GM06990 (cell line): ENCODE data around the gene BRCA1.

Experiments used
- DNase-seq: peaks from one replicate; pipeline ENCODE4 v3.0.0-alpha.2; 2011; ENCODE audit not compliant: insufficient read length; ENCODE audit errors: extremely low read depth
- H3K27me3 ChIP-seq: replicated peaks from 2 replicates; pipeline ENCODE4 v1.6.0; 2011; ENCODE audit warnings: low read length; ENCODE audit not compliant: control insufficient read depth, insufficient read depth
- H3K36me3 ChIP-seq: 2 replicates; pipeline ENCODE4 v1.5.1; 2011; ENCODE audit warnings: low read length; ENCODE audit not compliant: control insufficient read depth, insufficient read depth
- H3K4me3 ChIP-seq: replicated peaks from 2 replicates; pipeline ENCODE4 v1.5.1; 2011; ENCODE audit warnings: low read depth, mild to moderate bottlenecking, control low read depth, low read length
- CTCF ChIP-seq: IDR thresholded peaks from 2 replicates; pipeline ENCODE4 v1.5.1; 2011; ENCODE audit warnings: low read length, control low read depth, mild to moderate bottlenecking, inconsistent platforms; ENCODE audit not compliant: insufficient read depth, poor library complexity, severe bottlenecking

Gene BRCA1

GRCh38 chr17:43020789-43021740 lies 104.1 kb downstream of the BRCA1 start:
- Histone ChIP-seq H3K36me3 (no peaks in the 10 kb centered on the region), H3K4me3 (peak overlapping the region; percentile 72), H3K27me3 (no peaks in the 10 kb centered on the region; the same call in 1 of the 2 replicates)
- DNase-seq = no peak
- no peak for TF ChIP-seq CTCF

DNA sequence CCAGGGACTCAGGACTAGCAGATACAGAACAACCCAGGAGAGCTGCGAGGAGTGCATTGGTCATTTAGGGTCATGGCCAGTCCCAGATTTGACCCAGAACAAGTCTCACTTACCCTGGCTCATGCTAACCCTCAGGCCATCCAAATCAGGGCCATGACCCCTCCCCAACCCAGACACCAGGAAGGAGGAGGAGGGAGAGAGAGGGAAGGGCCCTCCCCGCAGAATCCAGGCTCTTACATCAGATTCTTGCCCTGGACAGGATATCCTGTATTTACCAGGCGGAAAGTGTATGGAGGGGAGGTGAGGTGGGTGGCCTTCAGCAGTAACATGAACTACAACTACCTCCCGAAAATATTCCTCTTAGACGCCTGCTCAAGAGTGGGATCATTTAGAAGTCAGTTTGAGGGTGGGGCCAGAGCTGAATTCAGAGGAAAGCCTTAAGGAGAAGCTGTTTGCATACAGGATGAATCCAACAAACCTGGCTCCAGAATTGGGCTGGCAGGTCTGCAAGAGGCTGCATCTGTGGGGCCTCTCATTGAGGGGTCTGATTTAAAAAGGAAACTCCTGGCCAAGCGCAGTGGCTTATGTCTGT lies 105.0 kb downstream of the BRCA1 start:
- no peak overlapping the region for H3K4me3 ChIP-seq
- TF ChIP-seq CTCF = no peak
- no peaks in the 10 kb centered on the region for H3K27me3 ChIP-seq
- no peak for DNase-seq
- H3K36me3 ChIP-seq = no peaks in the 10 kb centered on the region

DNA sequence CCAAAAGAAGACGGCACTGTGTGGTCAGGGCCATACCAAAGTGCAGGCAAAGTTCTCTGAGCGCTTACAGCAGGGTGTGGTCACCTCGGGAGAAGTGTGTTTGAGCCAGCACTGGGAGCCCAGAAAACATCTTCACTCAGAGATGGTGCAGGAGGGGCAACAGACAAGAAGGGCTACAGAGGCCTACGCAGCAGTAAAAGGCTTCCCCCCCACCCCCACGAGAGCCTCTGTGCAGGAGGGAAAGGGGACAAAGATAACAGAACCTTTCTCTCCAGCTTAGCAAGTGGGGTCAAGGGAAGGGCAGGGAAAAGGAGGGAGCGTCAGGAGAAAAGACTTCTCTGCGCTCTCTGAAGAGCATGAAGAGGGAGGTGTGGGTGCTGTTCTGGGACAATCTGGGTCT lies 105.7 kb downstream of the BRCA1 start:
- no peak for TF ChIP-seq CTCF
- Histone ChIP-seq H3K4me3 (no peak overlapping the region), H3K36me3 (peaks cover 2% of the 10 kb centered on the region), H3K27me3 (no peaks in the 10 kb centered on the region)
- no peak for DNase-seq

- Histone ChIP-seq H3K27me3 (no peaks in the 10 kb centered on the region), H3K36me3 (peaks cover 5% of the 10 kb centered on the region), H3K4me3 (no peak overlapping the region)
- TF ChIP-seq CTCF = no peak
- no peak for DNase-seq
Measured at GRCh38 chr17:43018932-43019331, 106.2 kb downstream of the BRCA1 start.

- Histone ChIP-seq H3K27me3 (no peaks in the 10 kb centered on the region), H3K4me3 (no peak overlapping the region), H3K36me3 (peaks cover 11% of the 10 kb centered on the region)
- no peak for TF ChIP-seq CTCF
- DNase-seq = no peak
Measured at GRCh38 chr17:43018008-43018853, 106.9 kb downstream of the BRCA1 start.
